Right lobe of liver (tissue), 4 donors: ENCODE data around the gene ANKRD11.

Source experiments
- POLR2A ChIP-seq: fragments of 450-650 bp; IDR thresholded peaks from one replicate; pipeline ENCODE4 v1.6.1; 2017; ENCODE audit warnings: antibody characterized with exemption, mild to moderate bottlenecking
- TF ChIP-seq, protein P1 (sequence below), 4 donors: fragments of 200-600 bp in 3 of 4; fragments of 450-650 bp in 1 of 4; IDR thresholded peaks; one replicate each; pipeline versions ENCODE4 v1.5.1 to v1.8.0; 2016 to 2022; ENCODE audit warnings: antibody characterized with exemption in 4 of 4, mild to moderate bottlenecking in 2 of 4
- donor health status: DM: no; HTN: no; CAD: no.
- donor health status: DM: no; HTN: no; CAD: no.
- donor health status: DM: no; HTN: yes; CAD: no.

DNA sequence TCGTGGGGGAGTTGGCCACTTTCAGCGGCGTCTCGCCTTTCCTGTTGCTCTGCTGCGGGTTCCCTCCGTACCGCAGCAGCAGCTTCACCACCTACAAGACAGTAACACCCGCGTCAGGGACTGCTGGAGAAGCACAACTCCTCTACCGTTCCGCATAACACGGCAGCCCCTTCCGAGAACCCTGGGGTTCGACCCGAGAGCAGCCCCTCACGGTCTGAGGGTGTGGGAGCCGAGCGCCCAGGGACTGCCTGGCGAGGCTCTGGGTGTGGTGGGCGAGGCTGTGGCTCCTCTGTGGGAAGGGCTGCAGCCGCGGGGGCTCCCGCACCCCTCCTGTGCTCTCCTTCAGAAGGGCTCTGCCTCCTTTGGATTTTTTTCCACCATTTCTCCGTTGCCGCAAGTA is 204.3 kb downstream of the ANKRD11 start:
- TF ChIP-seq, protein P1, sequence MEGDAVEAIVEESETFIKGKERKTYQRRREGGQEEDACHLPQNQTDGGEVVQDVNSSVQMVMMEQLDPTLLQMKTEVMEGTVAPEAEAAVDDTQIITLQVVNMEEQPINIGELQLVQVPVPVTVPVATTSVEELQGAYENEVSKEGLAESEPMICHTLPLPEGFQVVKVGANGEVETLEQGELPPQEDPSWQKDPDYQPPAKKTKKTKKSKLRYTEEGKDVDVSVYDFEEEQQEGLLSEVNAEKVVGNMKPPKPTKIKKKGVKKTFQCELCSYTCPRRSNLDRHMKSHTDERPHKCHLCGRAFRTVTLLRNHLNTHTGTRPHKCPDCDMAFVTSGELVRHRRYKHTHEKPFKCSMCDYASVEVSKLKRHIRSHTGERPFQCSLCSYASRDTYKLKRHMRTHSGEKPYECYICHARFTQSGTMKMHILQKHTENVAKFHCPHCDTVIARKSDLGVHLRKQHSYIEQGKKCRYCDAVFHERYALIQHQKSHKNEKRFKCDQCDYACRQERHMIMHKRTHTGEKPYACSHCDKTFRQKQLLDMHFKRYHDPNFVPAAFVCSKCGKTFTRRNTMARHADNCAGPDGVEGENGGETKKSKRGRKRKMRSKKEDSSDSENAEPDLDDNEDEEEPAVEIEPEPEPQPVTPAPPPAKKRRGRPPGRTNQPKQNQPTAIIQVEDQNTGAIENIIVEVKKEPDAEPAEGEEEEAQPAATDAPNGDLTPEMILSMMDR (IDR thresholded peaks at IDR 0.05): no peak
- TF ChIP-seq POLR2A: no peak
